ENCODE results near the gene ASIP. TPM values are rescaled to one million over a fixed set of nuclear protein-coding genes. Genes with fewer than 3 reads are reported as not detected.
"Not testable (repeated sequence)": the region's sequence is repeated elsewhere in the genome, so short reads cannot be mapped to it uniquely, and the experiment has no call there.

The ASIP gene
- total RNA-seq, 1 donor from 2014 or later = not detected

- Mint-ChIP-seq H3K9me3 (ENCODE audit: low read depth) (peaks cover 5% of the 10 kb centered on the region), H3K4me1 (ENCODE audit: low read depth) (peaks cover 14% of the 10 kb centered on the region), H3K27me3 (no peaks in the 10 kb centered on the region), H3K27ac (no peak overlapping the region), H3K36me3 (ENCODE audit: insufficient read depth) (no peaks in the 10 kb centered on the region), H3K4me3 (ENCODE audit: low read depth) (no peak overlapping the region)
- no peak for DNase-seq (ENCODE audit: low spot score, unreplicated experiment)
- TF ChIP-seq CTCF (IDR thresholded peaks at IDR 0.05; ENCODE audit: unreplicated experiment) = no peak
These were observed 13.8 kb downstream of the ASIP start for GRCh38 chr20:34254979-34255378.

- no peaks in the 10 kb centered on the region for H3K36me3 Mint-ChIP-seq (ENCODE audit: insufficient read depth)
- H3K4me3 Mint-ChIP-seq (ENCODE audit: low read depth) = no peak overlapping the region
- peaks cover 2% of the 10 kb centered on the region for H3K9me3 Mint-ChIP-seq (ENCODE audit: low read depth)
- H3K27ac Mint-ChIP-seq = no peak overlapping the region
- no peaks in the 10 kb centered on the region for H3K27me3 Mint-ChIP-seq
- peaks cover 14% of the 10 kb centered on the region for H3K4me1 Mint-ChIP-seq (ENCODE audit: low read depth)
- DNase-seq (ENCODE audit: low spot score, unreplicated experiment) = no peak
- TF ChIP-seq CTCF (IDR thresholded peaks at IDR 0.05; ENCODE audit: unreplicated experiment) = no peak
These were observed 15.5 kb downstream of the ASIP start for GRCh38 chr20:34256629-34257124.

- Mint-ChIP-seq H3K9me3 (ENCODE audit: low read depth) (no peaks in the 10 kb centered on the region), H3K27ac (peak overlapping the region; percentile 14), H3K36me3 (ENCODE audit: insufficient read depth) (no peaks in the 10 kb centered on the region), H3K4me3 (ENCODE audit: low read depth) (no peak overlapping the region), H3K4me1 (ENCODE audit: low read depth) (peaks cover 4% of the 10 kb centered on the region), H3K27me3 (no peaks in the 10 kb centered on the region)
- DNase-seq (ENCODE audit: low spot score, unreplicated experiment) = no peak
- no peak for TF ChIP-seq CTCF (IDR thresholded peaks at IDR 0.05; ENCODE audit: unreplicated experiment)
These were observed 19.2 kb downstream of the ASIP start for GRCh38 chr20:34260208-34260942.

GRCh38 chr20:34262488-34263288 is 21.5 kb downstream of the ASIP start:
- Mint-ChIP-seq H3K36me3 (ENCODE audit: insufficient read depth) (peaks cover 2% of the 10 kb centered on the region), H3K4me1 (ENCODE audit: low read depth) (peaks cover 6% of the 10 kb centered on the region), H3K27me3 (no peaks in the 10 kb centered on the region), H3K4me3 (ENCODE audit: low read depth) (no peak overlapping the region), H3K9me3 (ENCODE audit: low read depth) (no peaks in the 10 kb centered on the region), H3K27ac (no peak overlapping the region)
- TF ChIP-seq CTCF (IDR thresholded peaks at IDR 0.05; ENCODE audit: unreplicated experiment) = no peak
- no peak for DNase-seq (ENCODE audit: low spot score, unreplicated experiment)

- H3K4me1 Mint-ChIP-seq (ENCODE audit: low read depth); H3K36me3 Mint-ChIP-seq (ENCODE audit: insufficient read depth); DNase-seq (ENCODE audit: low spot score, unreplicated experiment); H3K9me3 Mint-ChIP-seq (ENCODE audit: low read depth); H3K4me3 Mint-ChIP-seq (ENCODE audit: low read depth); H3K27ac Mint-ChIP-seq; H3K27me3 Mint-ChIP-seq: not testable (repeated sequence)
These were observed 22.2 kb downstream of the ASIP start for GRCh38 chr20:34263468-34263867.

Measured in progenitor cell of endocrine pancreas (in vitro differentiated cells).